DMS 273 (cell line): ENCODE data around the gene C5orf15.

Experiments
- DNase-seq: peaks from one replicate; lab custom pipeline; 2025; ENCODE audit not compliant: unreplicated experiment; lab: John Stamatoyannopoulos, UW

The C5orf15 gene

DNA sequence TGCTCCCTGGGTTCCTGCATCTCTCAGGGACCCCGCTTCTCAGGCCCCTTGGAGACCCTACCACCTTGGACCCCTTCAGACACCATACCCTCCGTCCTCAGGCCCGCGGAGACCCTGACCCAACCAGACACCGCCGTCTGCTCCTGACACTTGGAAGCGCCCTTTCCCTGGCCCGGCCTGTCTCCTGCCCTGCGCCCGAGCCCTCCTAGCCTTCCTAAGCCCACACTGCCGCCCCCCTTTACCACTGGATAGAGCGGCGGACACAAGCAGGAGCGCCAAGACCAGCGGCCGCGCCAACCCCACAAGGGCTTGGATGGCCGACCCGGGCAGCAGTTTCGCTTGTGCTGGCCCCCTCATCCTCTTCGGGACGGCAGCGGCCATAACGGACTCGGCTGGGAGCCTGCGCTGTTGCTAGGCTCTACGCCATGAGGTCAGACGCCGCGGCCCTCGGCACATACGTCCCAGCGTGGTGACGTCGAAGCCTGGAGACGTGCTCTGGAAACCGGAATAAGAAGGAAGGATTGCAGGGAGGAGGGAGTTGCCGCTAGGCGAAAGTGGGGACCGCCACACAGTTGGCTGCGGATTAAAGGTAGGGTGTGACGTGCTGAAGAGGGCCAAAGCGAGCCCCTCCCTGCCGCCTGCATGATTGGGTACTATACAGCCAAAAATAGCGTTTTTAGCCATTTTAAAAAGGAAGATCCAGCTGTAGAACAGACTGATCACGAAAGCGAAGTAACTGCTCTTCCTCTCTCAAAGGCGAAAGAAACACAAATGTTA is at the start of gene C5orf15:
C5orf15 (minus strand) TSS at position 422 of the 777 bp plus-strand sequence; CDS start at position 381, 41 bp downstream.
- DNase-seq, result peak; percentile 99

GRCh38 chr5:134008266-134008749 is 39.9 kb upstream of the C5orf15 start:
- no peak for DNase-seq

GRCh38 chr5:134007581-134008265 is 39.3 kb upstream of the C5orf15 start:
- peak; percentile 69 for DNase-seq

GRCh38 chr5:134006115-134006514 is 37.7 kb upstream of the C5orf15 start:
- no peak for DNase-seq

DNA sequence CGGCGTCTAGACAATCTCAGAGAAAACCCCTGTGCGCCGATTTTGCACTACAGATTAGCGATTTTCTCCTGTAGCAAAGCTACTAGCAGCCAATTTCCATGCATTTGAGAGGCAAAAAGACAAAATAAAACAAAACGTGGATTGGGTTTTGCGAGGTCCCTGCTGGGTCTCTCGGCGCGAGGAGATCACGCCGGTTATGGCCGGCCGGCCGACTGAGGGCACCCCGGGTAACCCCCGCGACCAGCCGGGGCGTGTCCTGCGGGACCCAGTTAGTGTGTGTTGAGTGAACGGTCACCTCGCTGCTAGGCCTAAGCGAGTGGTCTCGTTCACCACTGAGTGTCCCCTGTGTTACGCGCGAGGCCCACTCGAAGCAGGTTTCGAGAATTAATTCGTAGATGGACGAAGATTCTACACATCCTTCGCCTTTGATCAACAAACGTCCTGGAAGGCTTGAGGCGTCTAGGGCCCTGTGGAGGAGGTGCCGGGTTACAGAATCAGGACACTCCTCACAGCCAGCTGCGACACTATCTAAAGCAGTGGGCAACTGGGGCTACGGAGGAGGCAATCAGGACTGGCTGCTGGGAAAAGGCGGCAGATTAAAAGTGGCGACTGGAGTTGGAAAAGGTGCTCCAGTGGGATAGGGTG is 37.1 kb upstream of the C5orf15 start:
- DNase-seq, result peak; percentile 42

GRCh38 chr5:134004626-134005416 is 36.4 kb upstream of the C5orf15 start, which contains the start of gene VDAC1:
VDAC1 (minus strand) TSS chr5:134004975; CDS start chr5:133993012, 11,963 bp downstream.
- peak; percentile 93 for DNase-seq

- DNase-seq, result peak; percentile 70
Observed at GRCh38 chr5:134003817-134004625, 35.6 kb upstream of the C5orf15 start.

- DNase-seq, result peak; percentile 67
Observed at GRCh38 chr5:134003064-134003816, 34.8 kb upstream of the C5orf15 start.

DNA sequence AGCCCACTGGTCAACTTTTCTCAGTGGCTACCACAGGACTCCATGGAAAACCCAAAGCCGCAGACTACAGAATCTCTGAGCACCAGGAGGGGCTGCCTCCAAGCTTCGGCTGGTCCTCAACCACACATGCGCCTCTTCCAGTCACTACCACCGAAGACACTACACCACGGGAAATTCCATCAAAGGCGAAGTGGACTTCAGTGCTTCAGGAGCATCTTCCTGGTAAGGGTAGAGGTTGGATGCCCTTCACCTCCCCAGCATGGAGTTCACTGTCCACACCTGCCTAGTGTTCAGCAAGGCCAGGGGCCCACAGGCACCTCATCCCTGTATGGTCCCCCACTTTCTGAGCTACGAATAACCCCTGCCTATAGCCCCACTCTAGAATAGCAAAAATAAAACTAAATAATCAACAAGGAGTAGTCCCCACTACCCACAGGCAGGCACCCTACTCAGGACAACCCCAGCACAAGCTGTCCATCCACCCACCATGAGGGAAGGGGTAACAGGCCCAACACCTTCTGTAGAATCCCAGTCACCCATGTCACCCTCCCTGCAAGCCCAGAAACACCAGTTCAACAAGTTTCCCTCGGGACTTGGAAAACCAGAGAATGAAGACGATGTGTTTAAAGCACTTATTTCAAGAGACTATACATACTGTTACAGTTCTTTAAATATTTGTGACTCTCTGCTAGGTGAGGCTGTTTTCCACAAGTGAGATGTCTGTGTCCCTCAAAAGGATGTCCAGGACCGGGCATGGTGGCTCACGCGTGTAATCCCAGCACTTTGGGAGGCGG is 33.7 kb upstream of the C5orf15 start:
- DNase-seq, result no peak

DNA sequence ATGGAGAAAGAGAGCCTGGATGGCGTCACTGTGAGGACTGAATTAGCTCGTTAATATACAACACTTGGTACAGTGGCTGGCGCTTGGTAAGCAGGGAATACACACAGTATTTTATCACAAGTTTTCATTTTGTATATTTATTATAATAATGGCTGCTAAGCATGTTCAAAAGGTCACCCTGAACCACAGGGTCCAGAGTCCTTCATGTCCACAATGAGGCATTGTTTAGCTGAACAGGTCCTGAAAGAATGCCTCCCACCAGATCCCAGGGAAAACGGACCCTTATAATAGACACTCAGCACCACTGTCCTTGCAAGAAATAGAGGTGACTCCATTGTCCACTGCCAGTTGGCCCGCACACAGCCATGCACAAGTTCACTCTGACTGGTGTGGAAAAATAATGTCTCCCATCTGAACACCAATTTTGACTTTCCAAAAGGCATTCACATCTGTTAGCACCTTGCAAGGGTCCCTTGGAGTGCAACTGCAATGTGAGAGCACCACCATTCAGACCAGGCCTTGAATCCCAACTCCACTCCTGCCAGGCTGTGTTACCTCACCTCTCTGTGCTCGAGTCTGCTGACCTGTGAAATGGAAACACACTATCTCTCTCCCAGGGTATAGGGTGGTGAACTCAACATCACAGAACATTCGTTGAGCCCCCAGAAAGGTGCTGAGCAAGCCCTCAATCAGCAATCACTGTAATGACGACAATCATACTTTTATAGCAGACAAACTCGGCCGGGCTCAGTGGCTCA is 32.5 kb upstream of the C5orf15 start:
- no peak for DNase-seq

- DNase-seq, result peak; percentile 38
Observed at GRCh38 chr5:134000091-134000511, 31.7 kb upstream of the C5orf15 start.

DNA sequence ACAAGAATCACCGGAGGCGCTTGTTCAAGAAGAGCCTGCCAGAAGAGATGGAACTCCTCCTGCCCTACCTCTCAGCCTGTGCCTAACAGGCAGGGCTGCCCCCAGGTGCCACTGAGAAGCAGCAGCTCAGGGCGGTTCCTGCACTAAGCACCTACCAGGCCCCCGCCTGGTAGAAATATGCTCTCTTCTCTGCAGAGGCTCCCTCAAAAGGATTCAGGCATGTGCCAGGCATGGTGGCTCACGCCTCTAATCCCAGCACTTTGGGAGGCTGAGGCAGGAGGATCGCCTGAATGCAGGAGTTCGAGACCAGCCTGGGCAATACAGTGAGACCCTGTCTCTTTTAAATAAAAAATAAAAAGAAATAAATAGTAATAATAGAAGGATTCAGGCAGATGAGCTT is 30.4 kb upstream of the C5orf15 start:
- no peak for DNase-seq

DNA sequence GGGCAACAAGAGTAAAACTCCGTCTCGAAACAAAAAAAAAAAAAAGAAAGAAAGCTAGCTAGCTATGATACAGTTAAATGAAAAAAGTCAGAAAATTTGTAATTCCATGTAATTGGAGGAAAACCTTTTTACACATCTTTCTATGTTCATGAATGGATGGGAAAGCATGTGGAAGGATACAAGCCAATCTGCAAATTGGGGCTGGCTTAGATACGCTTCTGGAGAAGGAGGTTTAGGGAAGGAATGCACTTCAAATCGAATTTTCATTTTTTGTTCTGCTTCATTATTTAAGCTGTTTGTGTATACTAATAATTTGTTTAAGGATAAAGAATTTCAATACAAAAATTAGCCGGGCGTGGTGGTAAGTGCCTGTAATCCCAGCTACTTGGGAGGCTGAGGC is 29.6 kb upstream of the C5orf15 start:
- DNase-seq, result no peak

- peak; percentile 56 for DNase-seq
Observed at GRCh38 chr5:133996683-133997252, 28.3 kb upstream of the C5orf15 start.

DNA sequence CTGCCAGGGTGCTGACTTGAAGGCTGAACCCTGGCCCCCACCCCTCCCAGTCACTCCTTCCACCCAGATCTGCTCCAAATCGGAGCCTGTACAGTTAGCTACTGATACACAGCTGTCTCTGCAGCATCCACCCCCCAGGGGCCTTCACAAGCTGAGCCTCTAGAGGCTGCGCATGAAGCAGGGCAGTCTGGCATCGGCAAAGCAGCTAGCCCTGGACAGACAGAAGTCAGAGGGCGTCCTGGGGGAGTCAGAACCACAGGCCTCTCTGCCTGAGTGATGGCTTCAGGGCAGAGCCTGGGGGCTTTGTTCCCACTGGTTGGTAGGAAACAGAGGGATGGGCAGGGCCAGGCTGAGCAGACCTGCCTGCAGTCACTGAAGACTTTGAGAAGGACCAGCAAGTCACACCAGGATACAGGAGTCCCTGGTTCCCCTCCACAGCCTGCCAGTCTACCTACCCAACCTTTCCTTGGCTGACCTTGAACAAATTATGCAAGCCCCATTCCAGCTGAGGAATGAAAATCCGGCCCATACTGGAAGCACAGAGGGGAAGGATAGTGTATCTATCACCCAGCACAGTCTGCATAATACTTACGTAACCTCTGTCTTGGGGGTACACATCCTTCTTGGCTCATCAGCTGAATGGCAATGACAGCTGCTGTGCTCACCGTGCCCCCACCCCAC is 27.6 kb upstream of the C5orf15 start:
- DNase-seq, result no peak

DNA sequence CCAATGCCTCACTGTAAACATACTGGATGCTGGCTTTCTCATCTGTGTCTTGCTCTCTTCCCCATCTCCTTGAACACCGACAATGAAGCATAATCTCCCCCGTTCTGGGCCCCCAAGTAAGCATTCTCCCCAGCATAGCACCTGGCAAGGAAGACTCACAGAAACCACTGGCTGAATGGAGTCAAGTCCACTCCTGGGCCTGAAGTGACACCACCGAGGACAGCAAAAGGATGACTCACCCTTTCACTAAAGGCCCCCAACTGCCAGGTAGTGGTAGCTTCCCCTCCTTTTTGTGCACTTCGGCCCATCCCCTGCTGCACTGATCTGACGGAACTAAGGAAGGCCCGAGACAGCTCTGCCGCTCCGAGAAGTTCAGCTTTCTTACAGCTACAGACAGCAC is 26.9 kb upstream of the C5orf15 start:
- DNase-seq, result no peak

DNA sequence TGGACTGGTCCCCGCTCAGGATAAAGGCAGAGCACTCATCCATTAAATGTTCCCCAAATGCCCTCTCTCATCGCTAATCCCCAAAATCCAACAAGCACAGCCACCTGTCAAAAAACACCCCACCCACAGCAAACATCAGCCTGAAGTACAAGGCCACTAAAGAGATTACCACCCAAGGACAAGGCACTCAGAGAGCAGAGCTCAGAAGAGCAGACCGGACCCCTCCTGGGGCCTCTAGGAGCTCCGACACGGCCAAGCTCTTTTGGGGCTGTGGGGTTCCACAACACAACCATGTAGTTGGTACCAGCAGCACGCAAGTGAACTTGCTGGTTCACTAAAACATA is 26.5 kb upstream of the C5orf15 start:
- no peak for DNase-seq
